ENCODE data around the gene IGFL2.

GRCh38 chr19:46115396-46116106 is 32.5 kb upstream of the IGFL2 start:
- TF ChIP-seq CTCF (IDR thresholded peaks at IDR 0.05) (no peak), EZH2 (IDR thresholded peaks at IDR 0.05) (no peak)
